ENCODE measurements around the gene FASLG. TPM values are rescaled to one million over a fixed set of nuclear protein-coding genes. Genes with fewer than 3 reads are reported as not detected.

The FASLG gene
- total RNA-seq, 2 donors from 2014 or later: not detected

Small RNAs within 50 kb of the gene (small RNA-seq; reads per million reads assigned to genes)
- not detected for gene RNU6-693P

Other genes starting within 250 kb of the FASLG start
- gene C1orf105, start 238.4 kb upstream of the FASLG start, total RNA-seq: not detected
- 10 to 100 TPM; 16.5 to 18.4 TPM for gene PIGC, start 215.0 kb upstream of the FASLG start, total RNA-seq
- 10 to 100 TPM; 61.0 to 68.6 TPM for gene SUCO, start 126.0 kb upstream of the FASLG start, total RNA-seq

Data from body of pancreas (tissue), 2 donors.